ENCODE data around the gene ZBTB20. TPM values are rescaled to one million over a fixed set of nuclear protein-coding genes. Genes with fewer than 3 reads are reported as not detected.

The ZBTB20 gene
- total and polyA plus RNA-seq, 2 of the 4 experiments (the other 2 are of a cell fraction) = 0.75 to 14.7 TPM

GRCh38 chr3:114756506-114757279 lies 390.4 kb downstream of the ZBTB20 start:
- Histone ChIP-seq H3K4me1 (ENCODE audit: control insufficient read depth, insufficient read depth, low read length) (no peaks in the 10 kb centered on the region; the same call in 1 of the 2 replicates), H3K9me3 (ENCODE audit: control insufficient read depth, insufficient read depth, low read length) (no peaks in the 10 kb centered on the region), H3K9me1 (ENCODE audit: insufficient read depth, low read length) (no peaks in the 10 kb centered on the region), H3K4me2 (ENCODE audit: low read depth, low read length) (no peak overlapping the region), H4K8ac (ENCODE audit: low read depth in 2 of 2, low read length in 2 of 2) (no peak overlapping the region), H3K4ac (ENCODE audit: low read depth, low read length) (no peak overlapping the region), H3K4me3 (ENCODE audit: insufficient read depth, low read depth, low read length) (no peak overlapping the region), H4K91ac (ENCODE audit: insufficient read depth, low read depth, low read length) (no peak overlapping the region), H3K14ac (replicated peaks; ENCODE audit: low read depth, low read length) (no peak overlapping the region), H4K5ac (ENCODE audit: low read depth, low read length) (no peak overlapping the region), H2AK5ac (ENCODE audit: low read depth, low read length) (no peak overlapping the region), H4K20me1 (ENCODE audit: insufficient read depth, low read length) (no peaks in the 10 kb centered on the region), H3K18ac (ENCODE audit: low read depth, low read length) (no peak overlapping the region), H2AK9ac (replicated peaks; ENCODE audit: low read depth, low read length, poor library complexity) (no peak overlapping the region), H2AFZ (replicated peaks; ENCODE audit: low read length, poor library complexity) (no peak overlapping the region), H3K79me1 (ENCODE audit: low read depth in 1 of 2, low read length in 2 of 2) (no peaks in the 10 kb centered on the region), H3K9ac (ENCODE audit: low read depth, low read length) (no peak overlapping the region), H3K56ac (ENCODE audit: extremely low read depth, insufficient read depth, low read length) (no peak overlapping the region), H3K27ac (ENCODE audit: insufficient read depth, low read length) (no peak overlapping the region), H3K23ac (ENCODE audit: low read depth, low read length) (no peak overlapping the region), H2BK5ac (ENCODE audit: low read depth, low read length, poor library complexity, severe bottlenecking) (no peak overlapping the region), H3K27me3 (ENCODE audit: control insufficient read depth, insufficient read depth, low read length) (no peaks in the 10 kb centered on the region), H2BK20ac (ENCODE audit: low read depth, low read length) (no peak overlapping the region), H3K36me3 (ENCODE audit: control insufficient read depth, insufficient read depth, low read length) (no peaks in the 10 kb centered on the region), H2BK15ac (ENCODE audit: low read depth, low read length) (no peak overlapping the region), H2BK120ac (ENCODE audit: low read depth, low read length) (no peak overlapping the region)
- intact Hi-C loops (cut with micrococcal nuclease) (loop anchor here (5.0 kb wide), 1 partner anchor 374 kb away; no protein-coding TSS in a partner anchor), dilution Hi-C loops (cut with HindIII; ENCODE audit: low sequenced_read_pairs, unreplicated experiment) (no loop called here), in situ Hi-C loops (cut with MboI; ENCODE audit: low sequenced_read_pairs) (no loop called here)
- CTCF ChIA-PET = no interaction called here
- ATAC-seq (ENCODE audit: low read depth) (0 out of 2 replicates have a peak, but pooled peaks have one; percentile 42), DNase-seq (peak; percentile 56)
- POLR2A ChIA-PET (ENCODE audit: unreplicated experiment) = no interaction called here
- BruUV-seq (replicated peaks) = no TSS peak
- WGBS, 2 experiments (ENCODE audit: extremely low coverage in 2 of 2, insufficient read length in 1 of 2) = 20% methylated on average over 1 of the region's 2 CpGs; no CpG with 5 or more reads in 1 of the 2 experiments
- TF ChIP-seq RFX5 (IDR thresholded peaks at IDR 0.05; ENCODE audit: low read depth, low read length) = no peak
- no peak for TF ChIP-seq BHLHE40 (IDR thresholded peaks at IDR 0.05; ENCODE audit: low read depth, low read length)
- TF ChIP-seq SMC3 (IDR thresholded peaks at IDR 0.05; ENCODE audit: low read depth, low read length) = no peak
- TF ChIP-seq POLR2A (IDR thresholded peaks at IDR 0.05; ENCODE audit: low read depth, low read length) = no peak
- no peak for TF ChIP-seq NFE2L2 (IDR thresholded peaks at IDR 0.05; ENCODE audit: low read depth, low read length)
- TF ChIP-seq, protein P1, sequence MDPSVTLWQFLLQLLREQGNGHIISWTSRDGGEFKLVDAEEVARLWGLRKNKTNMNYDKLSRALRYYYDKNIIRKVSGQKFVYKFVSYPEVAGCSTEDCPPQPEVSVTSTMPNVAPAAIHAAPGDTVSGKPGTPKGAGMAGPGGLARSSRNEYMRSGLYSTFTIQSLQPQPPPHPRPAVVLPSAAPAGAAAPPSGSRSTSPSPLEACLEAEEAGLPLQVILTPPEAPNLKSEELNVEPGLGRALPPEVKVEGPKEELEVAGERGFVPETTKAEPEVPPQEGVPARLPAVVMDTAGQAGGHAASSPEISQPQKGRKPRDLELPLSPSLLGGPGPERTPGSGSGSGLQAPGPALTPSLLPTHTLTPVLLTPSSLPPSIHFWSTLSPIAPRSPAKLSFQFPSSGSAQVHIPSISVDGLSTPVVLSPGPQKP (IDR thresholded peaks at IDR 0.05; ENCODE audit: borderline replicate concordance, low read depth, low read length) = no peak
- no peak for TF ChIP-seq MXI1 (IDR thresholded peaks at IDR 0.05; ENCODE audit: borderline replicate concordance, low read depth, low read length)
- no peak for TF ChIP-seq RCOR1 (IDR thresholded peaks at IDR 0.05; ENCODE audit: insufficient replicate concordance, low read length)
- no peak for TF ChIP-seq CHD1 (IDR thresholded peaks at IDR 0.05; ENCODE audit: low read depth, low read length)
- no peak for TF ChIP-seq FOS (IDR thresholded peaks at IDR 0.05; ENCODE audit: low read depth, low read length)
- no peak for TF ChIP-seq CEBPB (IDR thresholded peaks at IDR 0.05; ENCODE audit: low read depth, low read length)
- no peak for TF ChIP-seq USF2 (IDR thresholded peaks at IDR 0.05; ENCODE audit: low read depth, low read length)
- TF ChIP-seq, protein P2, sequence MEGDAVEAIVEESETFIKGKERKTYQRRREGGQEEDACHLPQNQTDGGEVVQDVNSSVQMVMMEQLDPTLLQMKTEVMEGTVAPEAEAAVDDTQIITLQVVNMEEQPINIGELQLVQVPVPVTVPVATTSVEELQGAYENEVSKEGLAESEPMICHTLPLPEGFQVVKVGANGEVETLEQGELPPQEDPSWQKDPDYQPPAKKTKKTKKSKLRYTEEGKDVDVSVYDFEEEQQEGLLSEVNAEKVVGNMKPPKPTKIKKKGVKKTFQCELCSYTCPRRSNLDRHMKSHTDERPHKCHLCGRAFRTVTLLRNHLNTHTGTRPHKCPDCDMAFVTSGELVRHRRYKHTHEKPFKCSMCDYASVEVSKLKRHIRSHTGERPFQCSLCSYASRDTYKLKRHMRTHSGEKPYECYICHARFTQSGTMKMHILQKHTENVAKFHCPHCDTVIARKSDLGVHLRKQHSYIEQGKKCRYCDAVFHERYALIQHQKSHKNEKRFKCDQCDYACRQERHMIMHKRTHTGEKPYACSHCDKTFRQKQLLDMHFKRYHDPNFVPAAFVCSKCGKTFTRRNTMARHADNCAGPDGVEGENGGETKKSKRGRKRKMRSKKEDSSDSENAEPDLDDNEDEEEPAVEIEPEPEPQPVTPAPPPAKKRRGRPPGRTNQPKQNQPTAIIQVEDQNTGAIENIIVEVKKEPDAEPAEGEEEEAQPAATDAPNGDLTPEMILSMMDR (conservative IDR thresholded peaks at IDR 0.05; ENCODE audit: low read depth, low read length) = no peak
- TF ChIP-seq RAD21 (IDR thresholded peaks at IDR 0.05; ENCODE audit: low read length) = no peak
- TF ChIP-seq MAFK (IDR thresholded peaks at IDR 0.05; ENCODE audit: low read depth, low read length) = no peak

Measured in IMR-90 (cell line).